ENCODE results near the gene ARHGAP9.

Gene ARHGAP9

DNA sequence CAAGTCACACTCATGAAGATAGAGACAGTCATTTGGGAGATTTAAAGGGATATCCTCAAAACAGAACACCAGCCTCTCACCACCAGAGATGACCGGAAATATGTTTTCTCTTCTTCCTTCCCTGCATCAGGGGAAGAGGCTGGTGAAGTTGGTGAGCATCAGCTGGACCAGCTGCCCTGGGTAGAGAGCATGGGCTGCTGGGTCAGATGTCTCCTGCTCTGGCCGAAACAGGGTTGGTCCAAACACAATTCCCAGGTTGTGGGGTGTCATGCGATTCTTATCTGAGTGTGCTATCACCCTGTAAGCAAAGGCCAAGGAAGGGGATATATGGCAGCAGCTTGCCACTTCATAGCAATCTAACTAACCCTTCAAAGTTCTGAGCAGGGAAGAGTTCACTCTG lies 7.3 kb downstream of the ARHGAP9 start:
- DNase-seq (ENCODE audit: low spot score) = no peak

DNA sequence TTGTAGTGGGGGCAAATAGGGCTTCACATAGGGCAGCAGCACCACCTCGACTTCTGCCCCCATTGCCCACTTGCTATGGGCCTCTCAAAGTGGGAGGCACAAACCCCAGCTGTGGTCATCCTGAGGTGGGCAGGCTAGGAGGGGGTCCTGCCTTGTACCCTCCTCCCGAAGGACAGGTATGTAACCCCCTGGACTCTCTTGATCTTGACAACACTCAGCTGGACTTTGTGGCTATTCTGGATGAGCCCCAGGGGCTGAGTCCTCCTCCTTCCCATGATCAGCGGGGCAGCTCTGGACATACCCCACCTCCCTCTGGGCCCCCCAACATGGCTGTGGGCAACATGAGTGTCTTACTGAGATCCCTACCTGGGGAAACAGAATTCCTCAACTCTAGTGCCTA lies 8.0 kb downstream of the ARHGAP9 start:
- DNase-seq (ENCODE audit: low spot score) = no peak

DNA sequence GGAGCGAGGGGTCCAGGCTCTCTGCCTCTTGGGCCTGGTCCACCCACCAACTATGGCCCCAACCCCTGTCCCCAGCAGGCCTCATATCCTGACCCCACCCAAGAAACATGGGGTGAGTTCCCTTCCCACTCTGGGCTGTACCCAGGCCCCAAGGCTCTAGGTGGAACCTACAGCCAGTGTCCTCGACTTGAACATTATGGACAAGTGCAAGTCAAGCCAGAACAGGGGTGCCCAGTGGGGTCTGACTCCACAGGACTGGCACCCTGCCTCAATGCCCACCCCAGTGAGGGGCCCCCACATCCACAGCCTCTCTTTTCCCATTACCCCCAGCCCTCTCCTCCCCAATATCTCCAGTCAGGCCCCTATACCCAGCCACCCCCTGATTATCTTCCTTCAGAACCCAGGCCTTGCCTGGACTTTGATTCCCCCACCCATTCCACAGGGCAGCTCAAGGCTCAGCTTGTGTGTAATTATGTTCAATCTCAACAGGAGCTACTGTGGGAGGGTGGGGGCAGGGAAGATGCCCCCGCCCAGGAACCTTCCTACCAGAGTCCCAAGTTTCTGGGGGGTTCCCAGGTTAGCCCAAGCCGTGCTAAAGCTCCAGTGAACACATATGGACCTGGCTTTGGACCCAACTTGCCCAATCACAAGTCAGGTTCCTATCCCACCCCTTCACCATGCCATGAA lies 8.6 kb downstream of the ARHGAP9 start:
- no peak for DNase-seq (ENCODE audit: low spot score)

DNA sequence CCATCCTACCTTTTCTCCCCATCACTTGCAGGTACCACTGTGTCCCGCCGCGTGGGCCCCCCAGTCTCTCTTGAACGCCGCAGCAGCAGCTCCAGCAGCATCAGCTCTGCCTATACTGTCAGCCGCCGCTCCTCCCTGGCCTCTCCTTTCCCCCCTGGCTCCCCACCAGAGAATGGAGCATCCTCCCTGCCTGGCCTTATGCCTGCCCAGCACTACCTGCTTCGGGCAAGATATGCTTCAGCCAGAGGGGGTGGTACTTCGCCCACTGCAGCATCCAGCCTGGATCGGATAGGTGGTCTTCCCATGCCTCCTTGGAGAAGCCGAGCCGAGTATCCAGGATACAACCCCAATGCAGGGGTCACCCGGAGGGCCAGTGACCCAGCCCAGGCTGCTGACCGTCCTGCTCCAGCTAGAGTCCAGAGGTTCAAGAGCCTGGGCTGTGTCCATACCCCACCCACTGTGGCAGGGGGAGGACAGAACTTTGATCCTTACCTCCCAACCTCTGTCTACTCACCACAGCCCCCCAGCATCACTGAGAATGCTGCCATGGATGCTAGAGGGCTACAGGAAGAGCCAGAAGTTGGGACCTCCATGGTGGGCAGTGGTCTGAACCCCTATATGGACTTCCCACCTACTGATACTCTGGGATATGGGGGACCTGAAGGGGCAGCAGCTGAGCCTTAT lies 9.2 kb downstream of the ARHGAP9 start:
- DNase-seq (ENCODE audit: low spot score) = no peak

DNA sequence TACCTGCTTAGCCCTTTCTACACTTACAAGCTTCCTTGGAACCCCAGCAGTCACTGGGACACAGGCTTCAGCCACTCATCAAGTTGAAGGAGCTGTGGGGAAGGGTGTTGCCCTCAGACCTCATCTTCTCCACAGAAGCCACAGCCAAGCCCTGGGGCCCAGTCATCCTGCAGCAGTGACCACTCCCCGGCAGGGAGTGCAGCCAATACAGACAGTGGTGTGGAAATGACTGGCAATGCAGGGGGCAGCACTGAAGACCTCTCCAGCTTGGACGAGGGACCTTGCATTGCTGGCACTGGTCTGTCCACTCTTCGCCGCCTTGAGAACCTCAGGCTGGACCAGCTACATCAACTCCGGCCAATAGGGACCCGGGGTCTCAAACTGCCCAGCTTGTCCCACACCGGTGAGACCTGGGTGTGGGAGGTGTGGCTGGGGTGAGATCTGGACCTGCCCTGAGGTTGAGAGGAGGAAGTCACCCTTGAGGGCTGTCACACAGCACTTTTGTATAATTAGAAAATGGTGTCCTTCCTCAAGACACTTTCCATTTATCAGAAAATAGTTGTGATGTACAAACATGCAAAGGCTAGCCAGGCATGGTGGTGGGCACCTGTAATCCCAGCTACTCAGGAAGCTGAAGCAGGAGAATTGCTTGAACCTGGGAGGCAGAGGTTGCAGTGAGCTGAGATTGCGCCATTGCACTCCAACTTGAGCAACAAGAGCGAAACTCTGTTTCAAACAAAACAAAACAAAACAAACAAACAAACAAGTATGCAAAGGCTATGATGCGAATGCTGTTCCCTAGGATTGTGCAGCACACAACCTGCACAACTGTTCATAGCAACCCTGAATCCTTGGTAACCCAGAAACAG lies 10.1 kb downstream of the ARHGAP9 start:
- no peak for DNase-seq (ENCODE audit: low spot score)

DNA sequence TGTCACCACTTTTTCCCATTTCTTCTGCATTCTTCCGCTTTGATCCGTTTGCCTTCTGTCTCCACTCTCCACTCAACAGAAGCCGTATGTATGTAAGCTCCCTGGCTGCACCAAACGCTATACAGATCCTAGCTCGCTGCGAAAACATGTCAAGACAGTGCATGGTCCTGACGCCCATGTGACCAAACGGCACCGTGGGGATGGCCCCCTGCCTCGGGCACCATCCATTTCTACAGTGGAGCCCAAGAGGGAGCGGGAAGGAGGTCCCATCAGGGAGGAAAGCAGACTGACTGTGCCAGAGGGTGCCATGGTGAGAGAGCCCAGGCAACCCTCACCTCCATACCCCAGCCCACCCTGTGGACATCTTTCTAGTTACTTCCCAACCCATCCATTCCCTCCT lies 11.8 kb downstream of the ARHGAP9 start:
- DNase-seq (ENCODE audit: low spot score) = no peak

DNA sequence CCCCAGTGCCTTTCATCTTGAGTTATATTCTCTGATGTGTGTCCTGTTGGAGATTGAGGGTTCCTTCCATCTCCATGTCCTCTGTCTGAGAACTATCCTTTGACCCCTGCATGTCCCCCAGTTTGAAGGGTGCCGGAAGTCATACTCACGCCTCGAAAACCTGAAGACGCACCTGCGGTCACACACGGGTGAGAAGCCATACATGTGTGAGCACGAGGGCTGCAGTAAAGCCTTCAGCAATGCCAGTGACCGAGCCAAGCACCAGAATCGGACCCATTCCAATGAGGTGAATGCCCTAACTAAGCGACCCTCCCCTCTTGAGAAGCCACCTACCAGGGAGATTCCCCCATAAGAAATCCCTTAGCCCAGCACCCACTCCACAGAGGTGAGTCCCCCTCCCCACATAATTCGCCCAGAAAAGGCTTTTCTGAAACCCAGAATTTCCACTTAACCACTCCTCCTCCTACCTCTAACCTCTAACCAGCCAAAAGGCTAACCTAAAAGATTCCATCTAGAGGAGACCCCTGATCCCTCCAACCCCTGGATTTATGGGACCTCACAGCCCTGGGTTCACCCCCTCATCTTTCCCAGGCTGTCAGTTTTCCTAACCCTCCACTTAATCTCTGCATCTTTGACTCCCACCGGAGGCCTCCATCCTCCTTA lies 12.3 kb downstream of the ARHGAP9 start:
- no peak for DNase-seq (ENCODE audit: low spot score)

DNA sequence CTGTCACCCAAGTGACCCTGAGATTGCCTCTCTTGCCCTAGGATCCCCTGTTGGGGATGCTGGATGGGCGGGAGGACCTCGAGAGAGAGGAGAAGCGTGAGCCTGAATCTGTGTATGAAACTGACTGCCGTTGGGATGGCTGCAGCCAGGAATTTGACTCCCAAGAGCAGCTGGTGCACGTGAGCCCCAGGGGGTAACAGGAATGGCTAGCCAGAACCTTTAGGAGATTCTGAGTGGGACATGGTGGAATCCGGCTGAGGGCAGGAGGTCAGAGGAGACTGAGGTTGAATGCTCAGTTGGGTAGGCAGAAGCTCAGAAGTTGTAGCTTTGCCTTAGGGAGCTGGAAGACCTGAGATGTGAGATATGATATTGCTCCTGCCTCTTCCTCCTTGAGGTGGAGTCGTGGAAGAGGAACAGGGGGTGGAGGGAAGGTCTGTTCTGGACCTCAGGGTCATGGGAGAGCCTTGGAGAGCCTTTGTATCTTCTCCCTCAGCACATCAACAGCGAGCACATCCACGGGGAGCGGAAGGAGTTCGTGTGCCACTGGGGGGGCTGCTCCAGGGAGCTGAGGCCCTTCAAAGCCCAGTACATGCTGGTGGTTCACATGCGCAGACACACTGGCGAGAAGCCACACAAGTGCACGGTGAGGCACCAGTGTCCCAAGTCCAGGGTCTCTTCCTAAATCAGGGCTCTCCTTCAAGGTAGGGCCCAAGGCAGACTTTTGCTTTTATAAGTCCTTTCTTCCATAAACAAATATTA lies 13.7 kb downstream of the ARHGAP9 start:
- no peak for DNase-seq (ENCODE audit: low spot score)

DNA sequence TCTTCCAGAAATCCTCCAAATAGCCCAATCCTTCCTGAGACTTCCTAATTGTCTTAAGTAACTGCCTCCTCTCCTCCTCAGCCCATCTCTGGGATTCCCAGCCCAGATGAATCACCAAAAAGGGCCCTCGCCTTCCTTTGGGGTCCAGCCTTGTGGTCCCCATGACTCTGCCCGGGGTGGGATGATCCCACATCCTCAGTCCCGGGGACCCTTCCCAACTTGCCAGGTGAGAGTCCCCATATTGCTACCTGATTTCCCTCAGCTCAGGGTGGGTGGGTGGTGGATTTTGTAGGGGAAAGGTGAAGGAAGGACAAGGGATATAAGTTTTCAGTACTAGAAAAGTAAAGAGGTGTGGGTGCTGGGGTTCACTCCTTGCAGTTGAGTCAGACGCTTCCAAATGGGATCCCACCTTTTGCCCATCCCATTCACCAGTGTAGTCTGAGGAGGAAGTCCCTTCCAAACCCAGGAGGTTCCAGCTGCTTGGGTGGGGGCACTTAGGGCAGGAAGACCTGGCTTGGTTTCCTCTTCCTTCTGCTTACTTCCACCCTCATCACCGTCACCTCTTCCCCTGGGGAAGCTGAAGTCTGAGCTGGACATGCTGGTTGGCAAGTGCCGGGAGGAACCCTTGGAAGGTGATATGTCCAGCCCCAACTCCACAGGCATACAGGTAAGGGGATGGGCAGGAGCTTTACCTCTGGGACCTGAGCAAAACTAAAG lies 14.5 kb downstream of the ARHGAP9 start:
- no peak for DNase-seq (ENCODE audit: low spot score)

DNA sequence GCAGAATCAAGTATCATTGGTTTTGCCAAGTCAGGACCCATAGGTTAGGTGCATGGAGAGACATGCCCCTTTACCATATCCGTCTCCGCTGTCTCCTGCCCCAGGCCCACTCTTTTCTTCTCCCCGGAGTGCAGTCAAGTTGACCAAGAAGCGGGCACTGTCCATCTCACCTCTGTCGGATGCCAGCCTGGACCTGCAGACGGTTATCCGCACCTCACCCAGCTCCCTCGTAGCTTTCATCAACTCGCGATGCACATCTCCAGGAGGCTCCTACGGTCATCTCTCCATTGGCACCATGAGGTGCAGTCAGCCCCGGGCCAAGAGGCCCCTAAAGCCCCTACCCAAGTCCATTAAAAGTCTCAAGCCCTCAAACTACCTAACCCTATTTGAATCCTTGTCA lies 15.1 kb downstream of the ARHGAP9 start:
- DNase-seq (ENCODE audit: low spot score) = no peak

DNA sequence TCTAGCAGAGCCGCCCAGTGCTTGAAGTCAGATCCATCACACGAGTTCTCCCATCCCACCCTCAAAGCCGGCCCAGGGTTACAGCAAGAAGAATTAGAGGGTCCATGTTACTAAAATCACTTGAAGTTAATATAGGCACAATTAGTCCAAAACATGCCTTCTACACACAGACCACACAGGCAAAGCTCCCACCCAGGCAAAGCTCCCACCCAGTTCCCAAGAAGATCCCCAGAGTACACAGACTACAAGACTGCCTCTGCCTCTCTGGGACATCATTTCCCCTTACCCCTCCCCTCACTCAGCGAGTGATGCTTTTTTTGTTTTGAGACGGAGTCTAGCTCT lies 16.8 kb downstream of the ARHGAP9 start:
- no peak for DNase-seq (ENCODE audit: low spot score)

DNA sequence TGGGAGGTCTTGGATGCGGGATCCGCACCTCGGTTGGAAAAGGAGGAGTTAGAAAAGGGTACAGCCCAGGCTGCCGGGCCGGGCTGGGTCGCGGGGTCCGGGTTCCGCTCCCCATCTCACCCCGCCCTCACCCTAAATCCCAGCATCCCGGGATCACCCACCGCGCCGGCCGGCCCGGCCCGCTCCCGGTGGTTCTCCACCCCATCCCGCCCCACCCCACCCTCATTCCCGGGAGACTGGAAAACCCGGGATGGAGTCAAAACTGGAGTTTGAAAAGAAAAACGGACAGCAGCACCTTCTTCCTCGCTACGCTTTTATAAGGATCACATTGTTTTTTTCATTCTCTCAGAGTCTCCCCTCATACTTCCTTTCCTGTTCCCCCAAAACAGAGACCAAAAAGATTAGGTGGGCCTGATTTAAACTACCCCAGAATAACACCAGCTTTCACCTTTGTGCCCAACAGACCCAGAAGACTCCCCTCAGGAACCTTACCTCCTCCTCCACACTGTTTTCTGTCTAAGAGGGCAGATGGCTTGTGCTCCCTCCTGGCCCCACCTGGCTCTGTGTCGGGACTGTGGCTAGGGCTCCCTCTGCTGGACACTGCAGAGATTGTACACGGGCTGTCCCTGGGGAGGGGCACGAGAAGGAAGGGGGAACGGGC lies 17.3 kb downstream of the ARHGAP9 start:
- peak; percentile 87 for DNase-seq (ENCODE audit: low spot score)

DNA sequence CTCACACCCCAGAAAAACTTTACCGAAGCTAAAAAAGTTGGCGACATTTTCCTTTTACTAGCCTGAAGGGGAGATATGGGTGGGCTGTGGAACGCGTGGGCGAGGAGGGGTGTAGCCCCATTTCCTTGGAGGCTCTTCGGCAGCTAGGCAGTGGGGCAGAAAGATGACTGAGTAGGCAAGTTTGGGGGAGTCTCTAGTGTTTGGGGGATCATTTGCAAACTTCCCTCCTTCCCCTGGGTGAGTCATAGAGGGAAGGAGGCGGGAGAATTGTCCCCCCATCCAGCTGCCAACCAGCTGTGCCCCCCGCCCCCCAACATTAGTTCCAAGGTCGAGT lies 17.8 kb downstream of the ARHGAP9 start:
- DNase-seq (ENCODE audit: low spot score) = no peak

DNA sequence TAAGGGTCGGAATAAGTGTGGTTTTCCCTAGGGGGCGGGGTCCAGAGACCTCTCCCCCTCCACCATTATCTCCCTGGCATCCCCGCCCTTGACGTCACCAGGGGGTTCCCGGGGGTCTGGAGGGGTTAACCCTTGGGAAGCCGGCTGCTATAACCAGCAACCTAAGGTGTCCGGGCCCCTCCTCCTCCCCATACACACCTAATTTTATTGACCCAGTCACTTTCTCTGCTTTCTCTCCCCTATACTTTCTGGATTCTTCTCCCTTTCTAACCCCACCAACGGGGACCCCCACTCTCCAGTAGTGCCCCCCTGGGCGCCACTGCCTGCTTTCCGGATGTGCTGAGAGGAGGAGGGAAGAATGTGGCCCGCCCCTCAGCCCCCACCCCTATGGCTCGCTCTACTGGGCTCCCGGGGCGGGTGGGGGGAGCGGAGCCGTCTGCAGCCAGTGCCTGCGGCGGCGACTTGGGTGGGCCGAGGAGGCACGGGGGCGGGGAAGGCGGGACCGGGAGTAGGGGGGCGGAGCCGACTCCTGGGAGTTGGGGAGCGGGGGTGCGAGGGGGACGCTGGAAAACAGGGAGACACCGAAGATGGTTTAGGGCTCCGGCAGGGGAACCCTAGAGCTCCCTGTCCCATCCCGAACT lies 18.3 kb downstream of the ARHGAP9 start:
- DNase-seq (ENCODE audit: low spot score) = no peak

DNA sequence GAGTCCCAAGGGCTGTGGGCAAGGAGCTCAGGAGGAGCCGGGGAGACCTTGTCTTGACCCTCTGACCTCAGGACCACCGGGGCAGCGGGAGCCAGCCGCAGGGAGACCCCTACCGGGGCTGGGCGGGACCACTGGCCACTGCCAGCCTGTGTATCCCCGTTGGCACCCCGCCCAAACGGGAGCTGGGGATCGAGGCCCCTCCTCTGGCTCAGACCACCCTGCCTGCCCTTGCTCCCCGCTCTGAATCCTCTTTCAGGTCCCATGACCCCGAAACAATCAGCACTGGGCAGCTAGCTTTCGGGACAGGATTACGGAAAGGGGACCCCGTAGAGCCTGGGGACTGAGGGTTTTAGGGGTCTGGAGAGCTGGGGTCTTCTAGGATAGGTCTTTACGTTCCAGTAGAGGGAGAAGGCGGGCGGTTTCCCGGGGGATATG lies 18.8 kb downstream of the ARHGAP9 start:
- DNase-seq (ENCODE audit: low spot score) = no peak

DNA sequence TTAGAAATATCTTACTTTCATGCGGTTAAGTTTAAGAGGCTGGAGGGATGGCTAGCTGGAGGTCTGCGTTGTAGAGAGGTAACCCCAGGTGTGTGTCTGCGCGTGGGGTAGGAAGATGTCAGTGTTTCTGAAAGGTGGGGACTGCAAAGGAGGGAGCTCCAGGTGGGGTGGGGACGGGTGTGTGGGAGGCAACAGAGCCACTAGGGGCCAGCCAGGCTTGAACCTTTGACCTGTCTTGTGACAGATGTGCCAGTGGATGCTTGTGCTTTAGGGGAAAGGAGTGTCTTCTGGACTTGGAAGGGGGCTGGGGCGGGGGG lies 19.2 kb downstream of the ARHGAP9 start:
- DNase-seq (ENCODE audit: low spot score) = no peak

DNA sequence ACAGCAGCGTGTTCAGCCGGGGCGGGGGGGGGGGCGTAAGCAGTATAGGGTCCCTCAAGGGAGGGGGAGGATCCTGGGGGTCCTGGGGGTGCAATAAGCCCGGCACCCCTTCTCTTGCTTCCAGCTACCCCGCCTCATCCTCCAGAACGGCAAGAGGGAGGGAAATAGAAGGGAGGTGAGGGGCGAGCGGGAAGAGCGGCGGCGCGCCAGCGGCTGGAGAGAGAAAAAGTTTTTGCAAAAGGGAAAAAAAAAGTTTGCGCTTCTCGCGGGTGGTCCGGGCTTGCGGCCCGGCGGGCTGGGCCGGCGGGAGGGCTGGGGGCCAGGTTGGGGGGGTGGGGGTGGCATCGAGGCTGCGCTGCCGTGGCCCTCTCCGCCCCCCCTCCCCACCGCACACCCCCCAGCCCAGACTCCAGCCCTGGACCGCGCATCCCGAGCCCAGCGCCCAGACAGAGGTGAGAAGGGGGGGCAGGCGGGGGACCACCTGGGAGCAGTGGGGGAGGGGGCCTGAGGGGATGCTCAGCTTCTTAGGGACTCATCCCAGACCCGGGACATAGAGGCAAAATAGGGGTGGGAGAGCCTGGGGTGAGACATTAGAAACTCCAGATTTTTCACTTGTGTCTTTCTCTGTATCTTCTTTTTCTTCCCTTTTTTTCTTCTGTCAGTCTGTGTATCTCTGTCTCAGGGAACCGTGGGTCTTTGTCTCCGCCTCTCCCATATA lies 19.8 kb downstream of the ARHGAP9 start, which contains the start of gene GLI1:
GLI1 (plus strand) TSS at position 36 of the 718 bp plus-strand sequence. CDS start 3,907 bp downstream, outside the sequence.
- DNase-seq (ENCODE audit: low spot score) = no peak

DNA sequence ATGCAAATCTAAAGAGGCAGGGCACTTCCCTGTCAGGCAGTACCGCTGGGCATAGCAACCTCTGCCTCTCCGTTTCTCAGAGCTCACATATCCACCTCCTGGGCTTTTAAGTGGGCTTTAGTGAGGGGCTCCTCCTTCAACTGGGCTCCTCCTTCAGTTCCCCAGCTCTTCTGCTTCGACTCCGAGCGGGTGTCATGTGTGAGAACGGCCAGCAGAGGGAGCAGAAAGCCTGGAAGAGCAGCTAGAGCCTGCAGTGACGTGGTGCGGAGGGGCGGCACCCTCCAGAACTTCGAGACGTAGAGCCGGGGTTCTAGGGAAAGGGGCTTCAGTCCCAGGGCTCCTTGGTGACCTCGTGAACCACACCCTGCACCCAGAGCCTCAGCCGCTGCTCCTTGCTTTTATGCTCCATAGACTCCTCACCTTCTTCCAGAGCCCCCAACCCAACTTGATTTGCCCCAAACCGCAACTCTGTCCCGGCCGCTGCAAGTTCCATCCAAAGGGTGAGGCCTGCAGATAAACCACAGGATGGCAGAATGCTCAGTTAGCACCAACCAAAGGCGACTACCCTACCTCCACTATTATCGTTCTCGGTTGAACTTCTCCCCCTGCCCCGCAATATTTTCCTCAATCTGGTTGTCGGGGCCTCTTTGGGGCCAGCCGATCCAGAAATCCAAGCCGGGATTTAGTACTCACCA lies 20.5 kb downstream of the ARHGAP9 start:
- DNase-seq (ENCODE audit: low spot score) = peak; percentile 91

DNA sequence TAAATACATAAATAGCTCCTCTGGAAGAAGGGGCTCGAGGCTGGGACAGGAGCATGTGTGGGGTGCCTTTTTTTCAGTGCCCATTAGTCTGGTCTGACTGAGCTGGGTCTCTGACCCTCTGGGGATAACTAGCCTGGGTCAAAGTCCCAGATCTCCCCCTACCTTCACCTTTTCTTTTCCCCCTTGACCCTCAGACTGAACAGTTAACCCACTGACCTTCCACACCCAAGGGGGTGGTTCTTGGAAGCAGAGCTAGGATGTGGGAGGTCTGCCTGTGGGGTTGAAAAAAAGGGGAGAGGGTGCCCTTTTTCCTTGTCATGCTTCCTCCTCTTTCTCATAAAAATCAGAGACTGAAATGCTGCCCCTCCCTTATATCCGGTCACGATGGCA lies 21.0 kb downstream of the ARHGAP9 start:
- no peak for DNase-seq (ENCODE audit: low spot score)

Measured in CD4-positive, alpha-beta T cell treated with Interleukin-6 at 100 ng/mL for 8 hours (primary cell).